Measurements from ENCODE around the gene LARGE1. TPM values are rescaled to one million over a fixed set of nuclear protein-coding genes. Genes with fewer than 3 reads are reported as not detected.

LARGE1 gene
- total RNA-seq, 1 donor from 2014 or later = 2.8 TPM

DNA sequence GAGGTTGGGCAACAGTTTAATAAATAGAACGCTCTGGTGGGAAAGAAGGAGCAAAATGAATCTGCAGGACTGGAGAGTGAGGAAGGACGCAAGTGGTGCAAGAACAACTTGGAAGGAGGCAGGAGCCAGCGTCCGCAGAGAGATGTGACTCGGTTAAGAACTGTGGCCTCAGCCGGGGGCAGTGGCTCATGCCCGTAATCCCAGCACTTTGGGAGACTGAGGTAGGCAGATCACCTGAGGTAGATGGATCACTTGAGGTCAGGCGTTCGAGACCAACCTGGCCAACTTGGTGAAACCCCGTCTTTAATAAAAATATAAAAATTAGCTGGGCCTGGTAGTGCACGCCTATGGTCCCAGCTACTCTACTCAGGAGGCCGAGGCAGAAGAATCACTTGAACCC lies 319.7 kb downstream of the LARGE1 start:
- no peak for DNase-seq (ENCODE audit: low read depth, low spot score)

DNA sequence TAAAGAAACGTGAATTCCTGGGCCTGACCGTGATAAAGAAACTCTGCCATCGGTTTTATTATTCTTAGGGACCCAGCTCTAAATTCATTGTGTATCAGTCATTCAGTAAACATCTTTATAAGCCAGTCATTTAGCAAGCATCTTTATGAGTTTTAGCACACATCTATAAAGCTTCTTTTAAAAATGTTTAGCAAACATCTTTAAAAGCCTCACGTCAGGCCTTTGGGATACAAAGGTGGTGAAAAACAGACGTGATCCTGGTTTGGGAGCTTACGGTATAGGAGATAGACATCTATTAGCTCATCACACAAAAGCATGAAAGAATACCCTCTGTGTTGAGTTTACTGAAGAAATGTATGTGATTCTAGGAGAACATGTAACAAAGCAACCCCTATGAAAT lies 320.2 kb downstream of the LARGE1 start:
- DNase-seq (ENCODE audit: low read depth, low spot score) = no peak

DNA sequence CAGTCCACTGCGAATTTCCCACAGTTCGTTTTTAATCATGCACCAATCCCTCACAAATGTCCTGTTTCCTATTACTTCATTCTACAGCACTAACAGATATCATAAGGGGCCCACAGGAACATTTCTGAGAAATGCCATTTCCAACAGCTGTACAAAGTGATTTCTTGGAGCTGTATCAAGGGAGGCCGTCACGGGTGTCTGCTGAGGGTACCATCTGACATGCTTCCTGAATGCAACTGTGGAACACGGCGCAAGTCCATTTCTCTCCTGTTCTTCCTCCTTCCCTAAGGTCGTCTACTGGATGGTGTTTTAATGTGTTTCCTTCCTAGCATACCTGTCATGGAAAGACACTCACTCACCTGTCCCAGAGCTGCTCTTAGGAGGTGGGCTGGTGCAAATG lies 320.7 kb downstream of the LARGE1 start:
- no peak for DNase-seq (ENCODE audit: low read depth, low spot score)

DNA sequence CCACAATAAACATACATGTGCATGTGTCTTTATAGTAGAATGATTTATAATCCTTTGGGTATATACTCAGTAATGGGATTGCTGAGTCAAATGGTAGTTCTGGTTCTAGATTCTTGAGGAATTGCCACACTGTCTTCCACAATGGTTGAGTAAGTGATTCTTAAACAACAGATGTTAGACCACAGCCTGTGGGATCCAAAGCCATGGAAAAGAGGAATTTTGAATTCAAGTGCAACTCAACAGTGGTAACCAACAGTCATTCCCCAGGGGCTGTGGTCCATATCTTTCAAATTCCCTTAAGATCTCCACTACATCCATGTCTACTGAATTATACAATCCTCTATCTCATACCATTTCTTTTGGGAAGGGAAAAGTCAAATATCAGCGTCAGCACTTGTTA lies 321.5 kb downstream of the LARGE1 start:
- DNase-seq (ENCODE audit: low read depth, low spot score) = no peak

DNA sequence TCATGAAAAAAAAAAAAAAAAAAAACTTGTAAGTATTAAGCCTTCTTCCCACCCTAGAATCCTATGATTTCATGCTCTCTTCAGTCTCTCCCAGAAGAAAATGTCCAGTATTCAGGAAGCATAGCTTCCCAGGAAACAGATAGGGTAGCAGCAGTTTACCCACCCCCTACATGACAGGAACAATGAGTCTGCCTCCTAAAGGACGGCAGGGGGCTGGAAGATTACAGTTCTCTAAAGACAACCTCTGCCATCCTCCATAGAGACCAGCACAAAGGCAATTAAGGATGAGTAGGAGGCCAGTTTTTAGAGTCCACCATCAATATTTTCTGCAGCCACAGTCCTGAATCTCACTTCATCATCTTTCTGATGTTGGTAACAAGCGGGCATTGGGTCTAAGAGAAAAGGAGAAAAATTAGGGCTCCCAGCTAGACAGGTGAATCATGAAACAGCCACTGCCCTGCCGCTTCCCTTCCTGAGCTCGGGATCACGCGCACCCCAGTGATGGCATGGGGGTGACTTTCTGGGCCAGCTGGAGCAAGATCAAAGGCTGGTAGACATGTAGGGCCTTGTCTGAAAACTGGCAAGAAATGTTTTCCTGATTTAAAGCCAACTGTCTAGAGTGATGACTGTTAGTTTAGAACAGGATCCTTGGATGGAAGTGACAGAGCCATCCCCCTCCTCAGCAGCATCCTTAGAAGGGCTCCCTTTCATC lies 322.8 kb downstream of the LARGE1 start:
- DNase-seq (ENCODE audit: low read depth, low spot score) = no peak

DNA sequence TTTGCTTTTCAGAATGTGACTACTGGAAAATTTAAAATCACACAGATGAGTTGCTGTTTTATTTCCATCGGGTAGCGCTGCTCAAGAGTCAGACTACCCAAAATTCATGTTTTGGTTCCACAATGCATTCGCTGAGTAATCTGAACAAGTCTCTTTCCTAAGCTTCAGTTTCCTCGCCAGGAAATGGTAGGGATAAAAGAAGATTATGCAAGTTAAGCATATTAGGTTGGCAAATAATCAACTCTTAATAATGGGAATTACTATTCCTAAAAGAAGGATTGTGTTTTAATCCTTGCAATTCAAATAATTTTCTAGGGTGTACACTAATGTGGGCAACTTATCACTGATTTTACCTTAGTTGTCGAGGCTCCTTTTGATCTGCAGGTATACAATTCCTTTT lies 326.5 kb downstream of the LARGE1 start:
- DNase-seq (ENCODE audit: low read depth, low spot score) = no peak

DNA sequence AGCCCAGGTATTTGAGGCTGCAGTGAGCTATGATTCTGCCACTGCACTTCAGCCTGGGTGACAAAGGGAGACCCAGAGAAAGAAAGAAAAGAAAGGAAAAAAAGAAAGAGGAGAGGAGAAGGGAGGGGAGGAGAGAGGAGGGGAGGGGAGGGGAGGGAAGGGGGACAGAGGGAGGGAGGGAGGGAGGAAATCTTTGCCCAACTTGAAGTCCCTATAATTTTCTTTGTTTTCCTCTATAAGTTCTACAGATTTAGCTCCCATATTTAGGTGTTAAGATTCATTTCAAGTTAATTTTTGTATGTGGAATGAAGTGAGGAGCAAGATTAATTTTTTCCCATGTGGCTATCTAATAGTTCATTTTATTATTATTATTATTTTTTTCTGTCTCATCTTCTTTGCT lies 328.3 kb downstream of the LARGE1 start:
- no peak for DNase-seq (ENCODE audit: low read depth, low spot score)

DNA sequence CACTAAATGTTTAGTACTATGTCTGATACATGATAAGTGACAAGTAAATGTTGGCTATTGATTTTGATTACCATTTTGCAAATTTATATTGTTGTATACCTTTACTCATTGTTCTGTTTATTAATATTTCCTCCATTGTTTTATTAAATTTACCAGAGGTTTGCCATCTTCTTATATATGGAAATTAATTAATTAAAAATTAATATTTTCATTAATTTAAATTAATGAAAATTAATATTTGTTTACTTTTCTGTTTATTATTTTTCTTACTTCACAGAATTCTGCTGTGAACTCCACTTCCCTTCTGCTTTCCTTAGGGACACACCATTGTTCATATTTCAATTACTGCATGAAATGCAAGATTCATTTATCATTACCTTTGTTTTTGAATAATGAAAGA lies 331.0 kb downstream of the LARGE1 start:
- no peak for DNase-seq (ENCODE audit: low read depth, low spot score)

DNA sequence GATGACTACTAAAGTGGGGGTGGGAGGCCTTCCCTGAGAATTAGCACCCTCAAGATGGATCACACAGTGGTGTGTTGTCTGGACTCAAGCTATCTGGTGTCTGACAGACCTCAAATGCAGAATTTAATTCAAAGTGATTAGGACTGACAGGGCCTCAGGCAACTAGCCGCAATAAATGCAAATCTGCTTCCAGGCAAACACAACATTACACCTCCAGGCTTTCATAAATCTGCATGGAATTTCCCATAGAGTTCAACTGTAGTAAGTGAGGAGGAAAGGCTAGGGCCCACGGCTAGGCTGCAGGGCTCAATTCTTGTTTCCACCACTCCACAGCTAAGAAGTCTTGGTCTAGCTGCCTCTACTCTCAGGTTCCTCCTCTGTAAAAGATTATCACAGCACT lies 331.4 kb downstream of the LARGE1 start:
- DNase-seq (ENCODE audit: low read depth, low spot score) = no peak

DNA sequence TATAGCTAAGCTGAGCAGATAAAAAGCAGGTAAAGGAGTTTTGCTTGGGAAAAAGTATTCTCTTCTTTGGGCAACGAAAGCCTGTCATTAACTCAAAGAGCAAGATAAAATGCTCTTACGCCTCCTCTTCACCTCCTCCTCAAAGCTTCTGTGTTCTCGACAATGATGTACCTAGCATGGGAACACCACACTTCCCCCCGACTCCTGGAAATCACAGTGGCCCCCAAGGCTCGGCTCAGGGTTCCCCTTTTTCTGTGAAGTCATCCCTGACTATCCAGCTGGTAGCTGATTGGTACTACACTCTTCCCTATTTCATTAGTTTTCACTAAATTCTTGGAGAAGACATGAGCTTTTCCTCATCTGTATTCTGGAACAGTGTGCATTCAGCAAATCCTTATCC lies 336.1 kb downstream of the LARGE1 start:
- no peak for DNase-seq (ENCODE audit: low read depth, low spot score)

DNA sequence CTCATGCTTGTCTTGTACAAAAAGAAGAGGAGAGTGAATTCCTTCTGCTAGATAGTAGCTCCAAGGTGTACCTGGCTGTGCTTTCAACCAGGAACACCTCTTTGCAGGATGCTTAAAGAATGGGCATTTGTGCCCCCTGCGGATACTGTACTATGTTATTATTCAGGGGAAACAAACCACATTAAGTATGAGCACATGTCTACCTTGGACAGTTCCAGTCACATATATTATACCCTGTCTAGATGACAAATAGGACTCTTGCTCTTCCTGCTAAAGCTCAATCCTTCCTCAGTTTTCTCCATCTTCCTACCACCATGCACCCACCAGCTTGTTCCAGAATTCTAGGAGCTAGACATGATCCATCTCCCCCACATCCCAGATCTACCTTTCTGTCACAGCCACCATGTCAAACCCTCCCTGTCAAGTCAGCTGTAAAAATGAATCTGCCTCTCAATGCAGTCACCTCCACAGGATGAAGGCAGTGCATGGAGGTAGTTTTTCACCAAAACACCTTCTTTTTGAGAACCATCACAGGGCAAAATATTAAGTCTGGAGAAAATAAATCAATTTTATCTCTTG lies 337.4 kb downstream of the LARGE1 start:
- no peak for DNase-seq (ENCODE audit: low read depth, low spot score)

DNA sequence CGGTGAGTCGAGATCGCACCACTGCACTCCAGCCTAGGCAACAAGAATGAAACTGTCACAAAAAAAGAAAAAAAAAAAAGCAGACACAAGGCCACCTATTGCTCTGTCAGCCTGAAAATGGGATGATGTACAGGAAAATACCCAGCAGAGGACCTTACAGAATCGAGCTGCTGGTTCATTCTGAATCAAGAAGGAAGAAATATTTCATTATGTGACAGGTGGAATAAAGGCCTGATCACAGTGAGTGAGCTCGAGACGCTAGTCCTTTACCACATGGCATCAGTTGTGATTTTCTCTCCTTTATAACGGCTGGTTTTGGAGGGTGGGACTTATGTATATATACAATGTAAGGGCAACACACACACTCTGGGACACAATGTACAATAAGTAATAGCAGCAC lies 340.0 kb downstream of the LARGE1 start:
- DNase-seq (ENCODE audit: low read depth, low spot score) = no peak

DNA sequence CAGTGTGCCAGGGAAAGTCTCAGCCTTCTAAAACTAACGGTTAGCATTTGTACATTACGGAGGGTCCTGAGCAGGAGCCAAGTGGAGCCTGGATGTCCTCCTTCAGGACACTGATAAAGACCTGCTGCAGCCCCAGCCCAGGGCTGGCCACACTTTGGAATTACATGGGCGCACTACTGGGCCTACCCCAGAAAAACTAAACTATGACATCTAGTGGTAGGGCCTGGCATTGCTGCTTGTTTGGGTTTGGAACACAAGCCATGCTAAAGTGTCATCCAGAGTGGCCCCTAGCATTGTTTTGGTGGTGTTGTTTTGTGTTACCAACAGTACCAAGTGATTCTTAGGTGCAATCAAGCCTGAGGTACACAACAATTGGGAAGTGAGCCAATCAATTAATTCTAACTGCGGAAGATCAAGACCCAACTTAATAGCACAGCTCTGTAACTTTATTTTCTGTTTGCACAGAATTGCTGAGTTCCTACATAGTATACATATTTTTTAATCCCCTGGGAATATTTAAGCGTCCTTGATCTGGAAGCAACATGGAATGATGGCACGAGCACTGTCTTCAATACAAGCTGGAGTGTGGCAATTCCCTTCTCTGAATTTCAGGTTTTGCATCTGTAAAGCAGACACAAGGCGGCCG lies 340.7 kb downstream of the LARGE1 start:
- DNase-seq (ENCODE audit: low read depth, low spot score) = no peak

DNA sequence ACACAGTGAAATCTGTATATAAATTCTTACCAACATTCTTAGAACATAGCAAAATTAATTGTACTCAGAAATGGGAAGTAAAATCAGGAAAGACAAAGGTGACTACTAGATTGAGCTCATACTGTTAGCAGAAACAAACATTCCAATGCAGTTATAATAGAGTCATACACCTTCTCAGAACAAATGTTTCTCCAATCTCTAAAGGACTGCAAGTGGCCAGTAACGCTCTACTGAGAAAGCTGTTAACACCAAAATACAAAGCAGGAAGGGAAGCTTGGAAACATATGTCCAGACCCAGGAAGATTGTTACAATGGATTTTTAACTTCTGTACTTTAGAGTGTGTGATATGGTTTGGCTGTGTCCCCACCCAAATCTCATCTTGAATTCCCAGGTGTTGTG lies 341.5 kb downstream of the LARGE1 start:
- no peak for DNase-seq (ENCODE audit: low read depth, low spot score)

DNA sequence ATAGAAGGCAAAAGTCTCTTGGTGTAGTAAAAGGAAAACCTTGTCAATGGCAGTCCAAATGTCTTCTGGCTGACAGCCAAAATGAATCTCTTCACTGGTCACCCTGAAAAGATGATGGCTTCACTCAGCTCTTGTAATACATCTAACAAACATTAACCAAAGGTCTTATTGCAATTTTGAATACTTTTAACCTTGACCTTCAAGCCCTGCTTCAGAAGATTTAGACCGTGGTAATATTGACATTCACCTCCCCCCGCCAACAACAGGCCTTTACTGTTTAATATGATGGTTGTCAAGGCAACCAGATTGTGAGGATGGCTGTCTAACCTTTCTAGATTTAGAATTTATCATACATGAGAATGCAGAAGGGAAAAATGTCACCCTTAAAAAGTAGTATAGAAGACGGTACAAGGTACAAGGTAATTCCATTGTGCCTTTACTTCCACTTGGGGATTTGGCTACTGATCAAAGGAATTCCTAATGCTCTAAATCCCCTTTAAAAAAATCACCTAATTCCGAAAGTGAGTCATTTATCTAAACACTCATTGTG lies 342.3 kb downstream of the LARGE1 start:
- no peak for DNase-seq (ENCODE audit: low read depth, low spot score)

DNA sequence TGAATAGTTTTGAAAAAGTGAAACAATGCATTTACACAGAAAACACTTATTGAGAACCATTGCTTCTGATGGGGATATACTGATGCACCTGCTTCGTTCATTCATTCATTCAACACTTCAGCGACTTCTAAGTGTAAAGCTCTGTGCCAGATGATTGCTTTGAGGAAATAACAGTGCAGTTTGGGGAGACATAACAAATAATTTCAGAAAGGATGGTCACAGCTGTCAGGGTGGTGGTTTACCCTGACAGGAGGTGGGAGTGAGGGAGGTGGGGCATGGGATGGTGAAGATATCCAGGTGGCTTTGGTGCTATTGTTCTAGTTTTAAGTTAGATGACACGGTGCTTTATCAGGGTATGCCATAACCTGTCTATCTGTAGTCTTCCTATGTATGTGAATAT lies 344.1 kb downstream of the LARGE1 start:
- no peak for DNase-seq (ENCODE audit: low read depth, low spot score)

DNA sequence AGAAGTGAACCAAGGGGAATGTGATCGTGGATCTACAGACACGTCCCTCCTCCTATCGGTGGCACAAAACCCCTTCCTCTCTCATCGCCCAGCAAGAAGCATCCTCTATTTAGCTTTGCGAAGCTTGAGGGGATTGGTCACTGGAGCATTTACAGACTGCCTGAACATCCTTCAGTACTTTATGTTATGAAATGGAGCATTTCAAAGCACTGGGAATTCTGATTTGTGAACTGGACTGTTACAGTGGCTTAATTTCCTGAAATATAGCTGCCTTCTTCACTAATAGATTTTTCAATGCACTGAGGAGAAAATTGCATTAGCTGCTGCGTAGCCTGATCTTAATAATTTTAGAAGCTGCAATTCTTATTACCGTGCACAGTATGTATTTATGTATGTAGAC lies 344.5 kb downstream of the LARGE1 start:
- DNase-seq (ENCODE audit: low read depth, low spot score) = no peak

DNA sequence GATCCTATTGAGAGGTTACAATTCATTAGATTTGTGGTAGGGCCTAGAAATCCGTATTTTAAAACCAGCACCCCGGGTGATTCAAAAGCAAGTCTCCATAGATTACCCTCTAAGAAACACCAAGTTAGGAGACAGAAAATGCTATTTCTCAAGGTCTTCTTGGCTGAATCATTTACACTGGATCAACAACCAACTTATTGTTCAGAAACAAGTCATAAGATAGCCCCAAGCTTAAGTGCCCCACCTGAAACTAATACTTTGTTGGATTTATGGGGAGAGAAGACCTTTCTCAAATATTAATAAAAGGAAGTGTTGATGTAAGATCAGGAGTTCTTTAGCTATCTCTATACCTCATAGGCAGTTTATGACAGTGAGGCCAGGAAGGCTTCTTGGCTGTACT lies 345.2 kb downstream of the LARGE1 start:
- no peak for DNase-seq (ENCODE audit: low read depth, low spot score)

DNA sequence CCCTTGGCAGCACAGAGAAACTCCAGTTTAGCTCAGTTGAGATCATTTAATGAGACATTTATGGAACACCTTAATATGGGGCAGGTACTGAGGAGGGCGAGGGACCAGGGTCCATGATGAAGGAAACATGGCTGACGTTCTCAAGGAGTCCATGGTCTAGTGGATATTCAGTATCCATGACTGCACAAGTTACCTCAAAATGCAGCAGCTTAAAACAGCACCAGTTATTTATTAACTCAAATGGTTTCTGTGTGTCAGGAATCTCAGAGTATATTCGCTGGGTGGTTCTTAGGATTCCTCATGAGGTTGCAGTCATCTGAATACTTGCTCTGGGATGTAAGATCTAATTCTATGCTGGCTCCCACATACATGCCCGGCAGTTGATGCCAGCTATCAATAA lies 346.8 kb downstream of the LARGE1 start:
- DNase-seq (ENCODE audit: low read depth, low spot score) = no peak

DNA sequence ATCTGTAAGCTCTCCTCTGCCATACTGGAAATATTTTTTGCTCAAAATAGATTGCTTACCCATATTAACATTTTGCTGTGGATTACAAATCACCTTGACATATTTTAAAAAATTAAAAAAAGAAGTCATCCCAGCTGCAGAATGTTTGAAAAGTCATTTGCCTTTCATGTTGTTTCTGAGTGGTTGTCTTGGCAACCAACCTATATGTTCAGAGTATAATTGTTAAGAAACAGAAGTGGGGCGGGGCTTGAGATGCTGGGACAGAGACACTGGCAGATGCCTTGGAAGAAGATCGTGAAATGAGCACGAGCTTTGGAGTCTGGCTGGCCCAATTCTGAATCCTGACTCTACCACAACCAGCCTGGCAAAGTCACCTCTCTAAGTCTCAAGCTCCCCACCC lies 348.2 kb downstream of the LARGE1 start:
- DNase-seq (ENCODE audit: low read depth, low spot score) = no peak

DNA sequence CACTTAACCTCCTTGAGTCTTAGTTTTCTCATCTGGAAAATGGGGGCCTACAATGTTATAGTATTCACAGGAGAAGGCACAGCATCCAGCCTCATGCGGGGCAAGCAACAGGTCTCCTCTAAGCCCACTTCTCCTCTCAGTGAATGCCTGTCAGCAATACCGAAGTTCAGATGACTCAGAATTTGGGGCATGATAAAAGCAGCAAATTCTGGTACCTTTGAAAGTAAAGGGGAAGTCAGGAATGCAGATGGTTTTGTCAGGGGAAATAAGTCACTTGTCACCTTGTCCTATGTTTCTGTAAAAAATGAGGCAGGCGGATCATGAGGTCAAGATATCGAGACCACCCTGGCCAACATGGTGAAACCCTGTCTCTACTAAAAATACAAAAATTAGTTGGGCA lies 350.2 kb downstream of the LARGE1 start:
- no peak for DNase-seq (ENCODE audit: low read depth, low spot score)

DNA sequence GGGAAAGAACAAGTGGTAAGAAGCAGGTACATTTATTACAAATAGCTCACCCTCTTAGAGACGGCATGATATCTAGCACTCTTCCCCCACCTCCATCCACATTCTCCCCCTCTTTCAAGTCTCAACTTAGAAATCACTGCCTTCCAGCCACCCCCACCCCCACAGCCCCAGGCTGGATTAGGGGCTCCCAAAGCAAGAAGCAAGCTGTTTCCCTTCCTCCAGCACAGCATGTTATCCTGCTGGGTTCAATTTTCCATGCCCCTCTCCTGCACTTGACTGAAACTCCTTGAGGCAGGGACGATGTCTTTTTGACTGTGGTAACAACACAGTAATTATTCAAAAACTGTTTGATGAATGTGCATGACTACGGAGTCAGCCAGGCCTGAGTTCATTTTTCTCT lies 350.7 kb downstream of the LARGE1 start:
- no peak for DNase-seq (ENCODE audit: low read depth, low spot score)

DNA sequence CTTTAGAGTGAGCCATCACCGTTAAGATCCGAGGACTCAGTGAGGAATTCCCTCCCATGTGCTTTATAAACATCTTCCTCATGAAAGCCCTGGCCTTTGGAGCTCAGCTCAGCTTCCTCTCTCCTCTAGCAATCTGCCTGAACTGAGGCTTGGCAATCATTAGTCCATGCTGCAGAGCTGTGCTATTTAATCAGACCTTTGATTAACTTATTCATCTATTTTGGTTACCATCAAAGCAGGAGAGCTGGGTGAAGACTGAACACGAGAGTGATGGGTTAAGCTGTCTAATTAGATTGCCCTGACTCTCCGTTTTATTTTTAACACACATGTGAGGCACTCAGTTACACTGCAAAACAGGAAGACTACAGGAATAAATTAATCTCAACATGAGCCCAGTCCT lies 351.3 kb downstream of the LARGE1 start:
- no peak for DNase-seq (ENCODE audit: low read depth, low spot score)

All from pulmonary artery endothelial cell (primary cell).